ENCODE data around the gene DMD. TPM values are rescaled to one million over a fixed set of nuclear protein-coding genes. Genes with fewer than 3 reads are reported as not detected.

DMD gene
- total RNA-seq, 1 experiment from 2014 or later: 47.2 TPM

DNA sequence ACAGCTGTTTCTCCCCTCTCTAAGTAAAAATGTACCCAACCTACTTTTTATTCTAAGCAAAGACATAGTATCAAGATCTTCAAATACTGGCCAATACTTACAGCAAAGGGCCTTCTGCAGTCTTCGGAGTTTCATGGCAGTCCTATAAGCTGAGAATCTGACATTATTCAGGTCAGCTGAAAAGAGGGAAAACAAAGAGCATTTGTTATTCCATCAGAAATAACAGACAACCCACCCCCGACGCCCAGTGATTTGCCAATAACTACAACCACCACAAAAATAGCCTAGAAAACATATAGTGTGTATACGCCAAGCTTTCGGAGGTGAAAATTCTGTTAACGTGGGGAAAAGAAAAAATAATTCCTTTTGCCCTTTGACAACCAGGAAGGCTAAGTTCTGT lies 1988.4 kb downstream of the DMD start:
- no peak overlapping the region for H3K4me3 Mint-ChIP-seq (ENCODE audit: unreplicated experiment)
- peaks cover 23% of the 10 kb centered on the region for H3K4me1 ChIP-seq
- H3K9me3 ChIP-seq: no peaks in the 10 kb centered on the region
- no peak overlapping the region for H3K4me3 ChIP-seq (ENCODE audit: low read depth, low read length)
- H3K27ac Mint-ChIP-seq (ENCODE audit: unreplicated experiment): no peak overlapping the region
- H3K36me3 ChIP-seq (ENCODE audit: control insufficient read depth, insufficient read depth, low read length): no peaks in the 10 kb centered on the region
- no peak for DNase-seq
- H3K4me1 Mint-ChIP-seq (ENCODE audit: low read depth, unreplicated experiment): peaks cover 9% of the 10 kb centered on the region
- intact Hi-C loops (cut with micrococcal nuclease; ENCODE audit: unreplicated experiment): no loop called here
- H3K36me3 Mint-ChIP-seq (ENCODE audit: insufficient read depth, unreplicated experiment): no peaks in the 10 kb centered on the region
- H3K9me3 Mint-ChIP-seq (ENCODE audit: unreplicated experiment): no peaks in the 10 kb centered on the region
- CTCF ChIA-PET: no interaction called here
- H3K27me3 Mint-ChIP-seq (ENCODE audit: insufficient read depth, unreplicated experiment): no peaks in the 10 kb centered on the region
- no peaks in the 10 kb centered on the region for H3K27me3 ChIP-seq (replicated peaks; ENCODE audit: control insufficient read depth, insufficient read depth, low read length)
- POLR2A ChIA-PET: no interaction called here
- TF ChIP-seq, protein P1, sequence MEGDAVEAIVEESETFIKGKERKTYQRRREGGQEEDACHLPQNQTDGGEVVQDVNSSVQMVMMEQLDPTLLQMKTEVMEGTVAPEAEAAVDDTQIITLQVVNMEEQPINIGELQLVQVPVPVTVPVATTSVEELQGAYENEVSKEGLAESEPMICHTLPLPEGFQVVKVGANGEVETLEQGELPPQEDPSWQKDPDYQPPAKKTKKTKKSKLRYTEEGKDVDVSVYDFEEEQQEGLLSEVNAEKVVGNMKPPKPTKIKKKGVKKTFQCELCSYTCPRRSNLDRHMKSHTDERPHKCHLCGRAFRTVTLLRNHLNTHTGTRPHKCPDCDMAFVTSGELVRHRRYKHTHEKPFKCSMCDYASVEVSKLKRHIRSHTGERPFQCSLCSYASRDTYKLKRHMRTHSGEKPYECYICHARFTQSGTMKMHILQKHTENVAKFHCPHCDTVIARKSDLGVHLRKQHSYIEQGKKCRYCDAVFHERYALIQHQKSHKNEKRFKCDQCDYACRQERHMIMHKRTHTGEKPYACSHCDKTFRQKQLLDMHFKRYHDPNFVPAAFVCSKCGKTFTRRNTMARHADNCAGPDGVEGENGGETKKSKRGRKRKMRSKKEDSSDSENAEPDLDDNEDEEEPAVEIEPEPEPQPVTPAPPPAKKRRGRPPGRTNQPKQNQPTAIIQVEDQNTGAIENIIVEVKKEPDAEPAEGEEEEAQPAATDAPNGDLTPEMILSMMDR (IDR thresholded peaks at IDR 0.05; ENCODE audit: insufficient read depth in 1 of 2, low read depth in 1 of 2, low read length in 1 of 2, severe bottlenecking in 1 of 2, unreplicated experiment in 1 of 2): no peak
- BruUV-seq (replicated peaks): no TSS peak

DNA sequence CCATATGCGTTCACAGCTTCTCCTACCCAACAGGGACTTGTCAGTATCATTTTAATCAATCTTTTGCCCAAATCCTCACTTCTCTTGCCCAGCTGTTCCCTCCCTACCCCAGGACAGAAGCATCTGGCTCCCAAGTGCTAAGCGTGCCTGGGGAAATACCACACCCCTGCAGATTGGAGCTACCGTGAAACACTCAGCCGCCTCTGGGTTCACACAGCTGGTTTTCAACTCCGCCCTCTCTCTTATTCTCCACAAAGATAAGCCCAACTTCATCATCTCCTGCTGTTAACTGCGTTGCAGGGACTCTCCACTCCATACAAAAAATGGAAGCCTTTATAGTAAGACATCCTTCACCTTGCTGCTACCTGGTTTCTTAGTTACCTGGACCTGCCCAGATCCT lies 1992.2 kb downstream of the DMD start:
- ChIA-PET CTCF (no interaction called here), POLR2A (no interaction called here)
- no peaks in the 10 kb centered on the region for H3K4me1 Mint-ChIP-seq (ENCODE audit: low read depth, unreplicated experiment)

DNA sequence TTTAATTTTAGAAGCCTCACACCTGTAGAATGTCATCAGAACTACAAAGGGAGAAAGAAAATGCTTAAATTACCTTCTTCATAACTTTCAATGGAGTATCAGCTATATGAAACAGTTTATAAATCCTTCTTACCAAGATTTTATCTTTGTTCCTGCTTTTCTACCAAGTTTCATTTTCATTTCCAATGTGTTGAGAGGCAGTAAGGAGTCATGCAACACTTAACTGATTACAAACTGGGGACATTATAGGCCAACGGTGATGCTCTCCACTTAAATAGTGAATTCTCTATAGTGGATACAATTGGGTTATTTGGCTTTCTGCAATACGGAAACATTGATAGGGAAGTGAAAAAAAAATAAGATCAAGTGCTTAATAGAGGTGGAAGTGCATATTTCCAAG lies 1994.3 kb downstream of the DMD start:
- H3K36me3 ChIP-seq (ENCODE audit: control insufficient read depth, insufficient read depth, low read length): no peaks in the 10 kb centered on the region
- POLR2A ChIA-PET: no interaction called here
- H3K4me1 ChIP-seq: peaks cover 13% of the 10 kb centered on the region
- no peaks in the 10 kb centered on the region for H3K9me3 ChIP-seq
- BruUV-seq (replicated peaks): no TSS peak
- intact Hi-C loops (cut with micrococcal nuclease; ENCODE audit: unreplicated experiment): no loop called here
- CTCF ChIA-PET: no interaction called here
- TF ChIP-seq, protein P1 (IDR thresholded peaks at IDR 0.05; ENCODE audit: insufficient read depth in 1 of 2, low read depth in 1 of 2, low read length in 1 of 2, severe bottlenecking in 1 of 2, unreplicated experiment in 1 of 2): no peak
- no peak for DNase-seq
- Mint-ChIP-seq H3K36me3 (ENCODE audit: insufficient read depth, unreplicated experiment) (no peaks in the 10 kb centered on the region), H3K9me3 (ENCODE audit: unreplicated experiment) (no peaks in the 10 kb centered on the region), H3K4me1 (ENCODE audit: low read depth, unreplicated experiment) (no peaks in the 10 kb centered on the region), H3K4me3 (ENCODE audit: unreplicated experiment) (no peak overlapping the region), H3K27ac (ENCODE audit: unreplicated experiment) (no peak overlapping the region), H3K27me3 (ENCODE audit: insufficient read depth, unreplicated experiment) (no peaks in the 10 kb centered on the region)
- H3K4me3 ChIP-seq (ENCODE audit: low read depth, low read length): no peak overlapping the region
- H3K27me3 ChIP-seq (replicated peaks; ENCODE audit: control insufficient read depth, insufficient read depth, low read length): no peaks in the 10 kb centered on the region

More for the DNA sequence above, 1992.2 kb downstream of the DMD start:
- TF ChIP-seq, protein P1 (IDR thresholded peaks at IDR 0.05; ENCODE audit: insufficient read depth in 1 of 2, low read depth in 1 of 2, low read length in 1 of 2, severe bottlenecking in 1 of 2, unreplicated experiment in 1 of 2): no peak
- intact Hi-C loops (cut with micrococcal nuclease; ENCODE audit: unreplicated experiment): no loop called here
- H3K4me3 Mint-ChIP-seq (ENCODE audit: unreplicated experiment): no peak overlapping the region
- no peaks in the 10 kb centered on the region for H3K9me3 Mint-ChIP-seq (ENCODE audit: unreplicated experiment)
- Histone ChIP-seq H3K4me1 (peaks cover 16% of the 10 kb centered on the region), H3K4me3 (ENCODE audit: low read depth, low read length) (no peak overlapping the region), H3K9me3 (no peaks in the 10 kb centered on the region), H3K27me3 (replicated peaks; ENCODE audit: control insufficient read depth, insufficient read depth, low read length) (no peaks in the 10 kb centered on the region), H3K36me3 (ENCODE audit: control insufficient read depth, insufficient read depth, low read length) (no peaks in the 10 kb centered on the region)
- H3K36me3 Mint-ChIP-seq (ENCODE audit: insufficient read depth, unreplicated experiment): no peaks in the 10 kb centered on the region
- H3K27ac Mint-ChIP-seq (ENCODE audit: unreplicated experiment): no peak overlapping the region
- no TSS peak for BruUV-seq (replicated peaks)
- H3K27me3 Mint-ChIP-seq (ENCODE audit: insufficient read depth, unreplicated experiment): no peaks in the 10 kb centered on the region
- DNase-seq: no peak

Measured in Caco-2 (cell line).